GM12874 (cell line): ENCODE data around the gene PSENEN.

ENCODE experiments used
- CTCF ChIP-seq: IDR thresholded peaks from 2 replicates; pipeline ENCODE4 v1.5.1; 2011; ENCODE audit warnings: low read depth, mild to moderate bottlenecking, control low read depth, low read length, moderate library complexity; ENCODE audit not compliant: insufficient read depth

The PSENEN gene

GRCh38 chr19:35776102-35776788 lies 30.8 kb downstream of the PSENEN start:
- no peak for TF ChIP-seq CTCF

- TF ChIP-seq CTCF: no peak
These were observed 31.8 kb downstream of the PSENEN start for GRCh38 chr19:35777086-35777841.

- TF ChIP-seq CTCF: no peak
These were observed 32.5 kb downstream of the PSENEN start for GRCh38 chr19:35777961-35778360.

- no peak for TF ChIP-seq CTCF
These were observed 33.6 kb downstream of the PSENEN start for GRCh38 chr19:35779033-35779432.

- TF ChIP-seq CTCF: no peak
These were observed 34.6 kb downstream of the PSENEN start for GRCh38 chr19:35780058-35780457.

- no peak for TF ChIP-seq CTCF
These were observed 35.3 kb downstream of the PSENEN start for GRCh38 chr19:35780717-35781116.

- no peak for TF ChIP-seq CTCF
These were observed 36.2 kb downstream of the PSENEN start for GRCh38 chr19:35781650-35782049.
